NCI-H1417 (cell line): ENCODE measurements around the gene CERS6.

Source experiments
- DNase-seq, 3 experiments: peaks; one replicate each; lab custom pipeline; 2025; lab: John Stamatoyannopoulos, UW

The CERS6 gene

DNA sequence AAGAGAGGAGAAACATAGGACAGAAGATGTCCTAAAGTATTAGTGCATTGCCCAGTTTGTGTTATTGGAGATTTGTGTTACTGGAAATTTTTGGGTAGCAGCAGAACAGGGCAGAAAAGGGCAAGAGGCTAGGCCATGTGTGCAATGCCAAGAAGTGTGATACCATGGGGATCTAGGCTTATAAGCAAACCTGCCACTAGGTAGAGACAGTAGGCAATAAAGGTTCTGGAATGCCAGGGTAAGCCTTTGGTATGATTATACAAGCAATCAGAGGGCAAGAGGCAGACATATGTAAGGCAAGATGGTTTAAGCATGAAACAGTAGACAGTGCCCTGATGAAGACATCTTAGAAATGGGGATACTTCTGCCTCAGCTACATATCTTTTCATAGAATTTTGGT is 12.3 kb upstream of the CERS6 start:
- no peak for DNase-seq

DNA sequence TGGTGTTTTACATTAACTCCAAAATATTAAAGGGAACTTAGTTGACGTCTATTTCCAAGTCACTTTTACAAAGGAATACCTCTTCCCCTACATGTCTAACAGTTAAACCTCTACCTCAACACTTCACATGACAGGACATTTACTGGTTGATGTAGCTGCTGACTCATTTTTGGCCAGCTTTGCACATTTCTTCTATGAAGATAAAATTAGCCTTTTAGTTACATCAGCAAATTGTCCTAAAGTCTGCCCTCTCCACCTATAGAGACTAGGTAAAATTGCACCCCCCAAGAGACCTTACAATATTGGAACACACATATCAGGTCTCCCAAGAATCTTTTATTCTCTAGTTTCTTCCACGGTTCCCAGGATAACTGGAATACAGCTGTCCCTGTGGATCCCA is 10.1 kb upstream of the CERS6 start:
- DNase-seq: no peak

DNA sequence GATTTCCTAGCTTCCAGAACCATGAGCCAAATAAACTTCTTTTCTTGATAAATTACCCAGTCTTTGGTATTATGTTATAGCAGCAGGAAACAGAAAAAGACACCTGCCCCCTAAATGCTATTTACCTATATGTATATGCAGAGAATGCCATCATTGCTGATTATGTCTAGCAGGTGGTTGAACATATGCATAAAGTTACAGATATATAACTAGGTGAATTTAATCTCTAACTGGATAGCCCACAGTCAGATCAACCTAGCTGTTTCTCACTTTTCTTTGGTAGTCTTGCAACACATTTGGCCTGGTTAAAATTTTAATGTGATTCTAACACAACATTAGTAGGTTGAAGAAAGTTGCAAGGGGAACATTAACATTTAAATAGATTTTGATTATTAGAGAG is 7.1 kb upstream of the CERS6 start:
- DNase-seq: no peak

DNA sequence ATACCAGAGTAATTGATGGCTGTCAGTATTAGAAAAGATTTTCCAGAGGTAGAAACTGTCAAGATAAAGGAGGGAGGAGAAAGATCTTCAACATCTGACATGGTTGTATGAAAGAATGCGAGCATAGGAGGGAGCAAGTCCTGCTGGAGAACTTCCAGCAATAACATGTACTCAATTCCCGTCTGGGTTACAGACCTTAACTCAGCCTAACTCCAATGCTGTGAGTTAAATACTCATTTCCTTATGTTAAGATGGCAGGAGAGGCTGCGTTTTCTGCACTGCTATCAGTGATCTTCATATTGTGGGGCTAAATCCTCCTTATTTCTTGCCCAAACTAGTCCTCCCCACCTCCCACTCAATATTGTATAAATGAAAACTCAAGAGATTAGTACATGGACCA is 6.7 kb upstream of the CERS6 start:
- no peak for DNase-seq

DNA sequence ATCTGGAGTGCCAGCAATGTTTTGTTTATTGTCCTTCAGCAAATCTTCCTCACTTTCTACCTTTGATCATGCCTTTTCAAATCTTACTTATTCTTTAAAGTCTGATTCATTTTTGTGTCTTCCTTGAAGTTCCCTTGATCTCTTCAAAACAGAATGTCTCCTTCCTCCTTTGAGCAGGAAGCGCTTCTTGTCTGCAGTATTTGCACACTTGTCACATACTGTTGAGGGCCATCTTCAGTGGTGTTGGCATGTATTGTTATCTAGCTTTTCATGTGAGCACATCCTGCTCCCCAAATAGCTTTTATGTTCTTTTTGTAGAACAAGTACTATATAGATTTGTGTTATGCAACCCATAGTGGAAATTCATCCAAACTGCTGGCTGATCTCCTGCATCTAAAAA is 5.9 kb upstream of the CERS6 start:
- no peak for DNase-seq

DNA sequence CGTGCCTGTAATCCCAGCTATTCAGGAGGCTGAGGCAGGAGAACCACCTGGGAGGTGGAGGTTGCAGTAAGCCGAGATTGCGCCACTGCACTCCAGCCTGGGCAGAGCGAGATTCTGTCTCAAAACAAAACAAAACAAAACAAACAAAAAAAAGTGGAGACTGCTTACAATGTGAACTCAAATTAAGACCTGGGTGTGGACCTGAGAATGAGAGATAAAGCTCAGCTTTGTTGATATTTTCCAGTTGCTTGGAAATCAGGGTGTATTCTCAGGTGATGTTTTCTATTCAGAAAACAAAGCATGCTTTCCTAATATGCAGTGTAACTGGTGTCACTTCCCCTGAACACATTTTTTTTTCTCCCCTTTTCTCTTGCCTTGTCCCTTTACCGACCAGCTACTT is 5.3 kb upstream of the CERS6 start:
- no peak for DNase-seq

DNA sequence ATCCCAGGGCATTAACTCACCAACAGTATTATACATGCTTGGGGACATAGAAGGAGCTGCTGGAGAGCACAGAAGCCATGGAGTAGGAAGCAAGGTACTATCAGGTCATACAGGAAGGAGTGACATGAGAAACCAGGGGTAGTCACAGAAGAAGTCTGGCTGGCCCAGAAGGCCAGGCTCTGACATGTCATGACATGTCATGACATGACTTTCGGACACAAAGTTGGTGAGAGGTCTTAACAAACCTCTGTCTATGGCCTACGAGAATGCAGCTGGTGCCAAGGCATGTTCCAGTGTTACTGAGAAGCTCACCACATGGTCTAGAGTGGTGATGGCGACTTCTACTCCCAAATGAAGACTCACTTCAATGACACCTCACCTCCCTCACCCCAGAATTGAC is 3.3 kb upstream of the CERS6 start:
- DNase-seq: no peak

DNA sequence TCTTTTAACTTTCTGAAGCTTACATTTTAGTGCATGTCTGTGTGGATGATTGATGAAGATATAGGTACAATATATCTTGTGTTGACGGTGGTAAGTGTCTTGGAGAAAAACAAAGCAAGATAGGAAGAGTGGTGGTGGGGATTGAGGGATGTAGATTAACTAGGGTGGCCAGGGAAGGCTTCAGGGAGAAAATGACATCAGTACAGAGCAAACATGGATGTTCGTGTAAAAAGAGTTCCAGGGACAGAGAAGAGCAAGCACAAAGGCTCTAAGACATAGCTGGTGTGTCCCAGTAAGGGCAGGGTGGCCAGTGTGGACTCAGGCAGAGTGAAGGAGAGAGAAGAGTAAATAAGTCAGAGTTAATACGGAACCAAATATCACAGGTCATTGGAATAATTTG is 2.7 kb upstream of the CERS6 start:
- no peak for DNase-seq

DNA sequence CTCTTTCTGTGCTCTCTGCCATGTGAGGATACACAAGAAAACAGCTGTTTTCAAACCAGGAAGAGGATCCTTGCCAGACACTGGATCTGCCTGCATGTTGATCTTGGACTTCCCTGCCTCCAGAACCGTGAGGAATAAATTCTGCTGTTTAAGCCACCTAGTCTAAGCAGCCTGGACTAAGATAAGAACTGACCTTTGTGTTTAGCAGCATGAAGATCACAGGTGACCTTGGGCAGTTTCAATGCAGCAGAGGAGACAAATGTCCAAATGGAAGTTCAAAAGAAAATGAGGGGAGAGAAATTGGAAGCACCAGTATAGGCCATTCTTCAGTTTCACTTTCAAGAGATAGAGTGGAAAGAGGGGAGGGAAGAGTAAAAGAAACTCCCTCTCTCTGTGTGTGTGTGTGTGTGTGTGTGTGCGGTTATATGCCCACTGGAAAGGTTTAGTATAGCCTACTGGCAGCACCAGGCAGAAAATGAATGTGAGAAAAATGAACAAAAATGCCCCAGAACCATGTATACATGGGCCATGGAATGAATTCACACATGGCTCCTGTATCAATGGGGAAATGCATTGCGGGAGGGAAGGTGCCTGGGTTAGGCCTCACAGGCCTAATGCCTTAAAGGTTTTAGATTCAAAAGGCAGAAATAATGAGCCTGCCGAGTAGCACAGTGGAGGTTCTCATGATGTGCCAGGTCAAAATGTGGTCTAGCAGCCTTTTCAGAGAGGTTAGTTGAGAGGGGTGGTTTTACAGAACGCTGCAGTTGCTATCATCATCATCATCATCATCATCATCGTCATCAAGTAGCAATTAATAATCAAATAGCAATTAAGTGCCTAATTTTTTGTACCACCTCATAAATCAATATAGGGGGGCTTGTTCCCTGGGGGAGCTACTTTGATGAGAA is 1.1 kb upstream of the CERS6 start:
- no peak for DNase-seq

DNA sequence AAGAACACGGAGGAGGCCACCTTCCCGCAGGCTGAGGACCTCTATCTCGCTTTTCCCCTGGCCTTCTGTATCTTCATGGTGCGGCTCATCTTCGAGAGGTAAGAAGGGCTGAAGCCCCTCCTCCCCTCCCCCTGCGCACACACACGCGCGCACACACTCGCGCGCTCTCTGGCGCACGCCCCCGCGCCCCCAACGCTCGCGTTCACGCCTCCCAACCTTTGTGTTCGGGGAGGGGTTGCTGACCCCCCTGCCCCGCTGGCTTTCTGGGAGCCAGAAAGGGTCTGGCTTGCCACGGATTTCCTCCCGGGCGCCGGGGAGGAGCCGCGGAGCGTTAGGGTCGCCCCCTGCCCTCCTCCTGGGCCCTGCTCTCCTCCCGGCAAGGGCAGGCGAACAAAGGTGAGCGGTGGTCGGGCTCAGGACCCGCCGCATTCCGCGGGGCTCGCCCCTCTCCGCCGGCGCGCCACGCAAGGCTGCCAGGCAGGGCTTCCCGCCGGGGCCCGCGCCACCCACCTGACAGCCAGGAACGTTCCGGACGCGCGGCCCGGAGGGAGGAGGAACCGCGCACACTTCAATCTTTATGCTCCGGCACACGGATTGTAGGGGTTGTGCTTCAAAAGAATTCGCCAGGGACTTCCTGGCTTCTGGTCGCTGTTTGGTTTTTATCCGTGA is 583 bp downstream of the CERS6 start:
- peak; percentile 38 to 64 (median 55) for DNase-seq

DNA sequence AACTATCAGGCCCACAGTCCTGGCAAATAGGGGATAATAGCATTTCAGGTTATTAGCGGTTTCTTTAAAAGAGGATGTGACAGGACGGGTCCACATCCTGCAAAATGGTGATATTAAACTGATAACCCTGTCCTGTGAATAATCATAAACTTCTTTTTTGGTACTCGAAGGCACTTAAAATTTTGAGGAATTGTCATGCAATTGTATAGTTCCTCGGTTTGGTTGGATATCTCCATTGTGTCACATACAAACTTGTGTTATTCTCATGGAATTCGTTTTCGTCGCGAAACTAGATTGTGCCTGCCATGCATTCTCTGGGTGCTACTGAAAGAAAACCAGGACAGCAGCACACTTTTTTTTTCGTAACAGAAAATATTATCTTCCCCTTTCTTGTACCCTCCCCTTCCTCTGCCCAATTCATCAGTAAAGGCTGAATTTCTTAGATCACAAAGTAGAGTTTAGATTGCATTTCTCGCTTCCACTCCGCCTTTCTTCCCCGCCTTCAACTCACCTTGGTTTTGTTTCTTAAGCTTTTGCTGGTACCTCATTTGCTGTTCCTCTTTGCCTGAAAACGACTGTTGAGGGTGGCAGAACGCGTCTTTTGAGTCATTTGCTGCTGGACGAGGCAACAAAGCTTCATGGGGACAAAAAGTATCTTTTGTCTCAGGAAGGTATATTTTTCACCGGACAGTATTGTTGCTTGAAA is 1.3 kb downstream of the CERS6 start:
- DNase-seq: peak in 1 of 3 experiments; percentile 9

DNA sequence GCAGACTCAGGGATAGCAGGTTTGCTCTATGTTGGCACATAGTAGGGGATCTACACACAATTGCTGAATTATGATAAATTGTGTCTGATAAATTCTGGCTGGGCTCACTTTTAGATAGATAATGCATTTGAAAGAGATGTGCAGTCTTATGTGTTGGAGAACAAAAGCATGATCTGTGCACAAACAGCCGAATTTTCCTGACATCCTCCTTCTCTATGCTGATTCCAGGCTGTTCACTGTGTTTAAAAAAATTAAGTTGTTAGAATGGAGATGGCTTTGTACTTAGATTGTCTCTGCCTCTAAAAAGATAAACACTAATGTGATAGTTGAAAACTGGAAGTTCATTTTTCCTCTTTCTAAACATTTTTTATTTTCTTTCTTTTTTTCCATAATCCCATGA is 2.1 kb downstream of the CERS6 start:
- no peak for DNase-seq

DNA sequence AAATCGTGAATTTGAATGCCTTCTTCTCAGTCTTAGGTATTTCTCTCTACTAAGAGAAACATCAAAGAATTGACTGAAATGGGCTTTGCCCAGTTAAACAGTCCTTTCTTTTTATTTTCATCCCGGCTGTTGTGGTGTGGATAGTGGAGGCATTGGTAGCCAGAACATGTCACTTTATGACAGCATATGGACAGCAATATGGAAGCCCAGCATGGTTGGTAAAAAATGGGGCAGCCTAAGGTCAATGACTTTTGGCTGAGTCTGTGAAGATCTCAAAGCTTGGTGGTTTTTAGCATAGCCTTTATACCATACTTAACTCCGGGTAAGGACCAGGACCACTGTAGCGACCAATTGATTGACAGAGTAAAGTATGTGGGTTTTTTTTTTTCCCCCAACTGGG is 3.2 kb downstream of the CERS6 start:
- DNase-seq: no peak

DNA sequence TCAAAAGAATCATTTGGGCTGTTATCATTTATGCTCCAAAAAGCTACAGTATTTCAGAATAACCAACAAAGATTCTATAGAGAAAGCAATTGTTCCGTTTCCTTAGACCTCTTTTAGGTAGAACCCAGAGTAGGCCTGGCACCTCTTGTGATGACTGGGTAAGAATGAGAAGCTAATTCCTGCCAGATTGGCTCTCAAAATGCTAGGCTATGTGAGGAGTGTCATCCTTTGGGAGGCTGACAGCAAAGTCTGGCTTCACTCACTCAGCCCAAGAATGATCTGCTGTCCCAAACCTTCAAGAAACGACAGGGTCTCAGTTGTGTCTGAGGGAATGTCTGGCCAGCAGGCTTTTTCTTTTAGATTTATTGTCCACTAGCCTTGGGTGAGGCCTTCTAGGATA is 4.5 kb downstream of the CERS6 start:
- no peak for DNase-seq

DNA sequence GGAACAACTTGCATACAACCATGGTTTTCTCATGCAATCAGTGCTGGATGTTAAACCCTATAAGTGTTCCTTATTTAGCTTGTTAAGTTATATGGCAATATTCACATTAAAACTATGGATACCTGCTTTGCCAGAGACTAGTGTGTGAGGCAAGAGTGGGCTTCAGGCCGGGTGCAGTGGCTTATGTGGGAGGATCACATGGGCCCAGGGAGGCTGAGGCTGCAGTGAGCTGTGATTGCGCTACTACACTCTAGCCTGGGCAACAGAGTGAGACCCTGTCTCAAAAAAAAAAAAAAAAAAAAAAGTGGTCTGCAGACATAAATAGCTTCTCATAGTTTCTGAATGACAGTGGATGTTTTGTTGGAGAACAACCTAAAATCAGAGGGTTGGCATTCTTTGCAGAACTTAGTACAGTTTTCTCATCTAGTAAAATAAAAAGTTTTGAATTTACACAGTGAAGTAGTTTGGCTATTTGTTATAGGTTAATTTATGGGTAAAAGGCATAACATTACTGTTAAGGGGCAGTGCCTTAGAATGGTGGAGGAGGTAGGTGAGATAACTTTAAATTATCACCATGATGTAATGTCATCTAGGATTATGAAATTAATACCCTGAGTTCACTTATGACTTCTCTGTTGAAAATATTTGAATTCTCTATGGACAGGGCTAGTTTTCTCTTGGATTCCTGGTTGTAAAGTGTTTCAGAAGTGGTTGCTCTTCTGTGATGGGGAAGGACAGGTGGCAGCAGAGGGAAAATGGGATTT is 5.3 kb downstream of the CERS6 start:
- DNase-seq: no peak

DNA sequence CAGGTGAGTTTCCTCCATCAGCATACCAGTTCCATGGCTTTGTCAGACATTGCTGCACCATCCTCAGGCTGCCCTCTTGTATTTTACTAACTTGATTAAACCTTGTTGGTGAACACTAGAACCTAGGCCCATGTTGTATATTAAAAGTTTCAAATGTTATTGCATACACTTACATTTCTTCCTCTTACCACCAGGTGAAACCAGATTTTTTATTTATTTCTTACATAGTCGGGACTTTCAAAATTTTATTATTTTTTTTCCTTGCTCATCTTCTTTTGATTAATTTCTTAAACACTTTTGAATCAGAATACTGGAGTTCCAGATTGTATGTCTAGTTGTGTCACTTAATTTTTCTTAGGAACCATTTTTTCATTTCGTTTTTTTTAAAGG is 5.9 kb downstream of the CERS6 start:
- no peak for DNase-seq

DNA sequence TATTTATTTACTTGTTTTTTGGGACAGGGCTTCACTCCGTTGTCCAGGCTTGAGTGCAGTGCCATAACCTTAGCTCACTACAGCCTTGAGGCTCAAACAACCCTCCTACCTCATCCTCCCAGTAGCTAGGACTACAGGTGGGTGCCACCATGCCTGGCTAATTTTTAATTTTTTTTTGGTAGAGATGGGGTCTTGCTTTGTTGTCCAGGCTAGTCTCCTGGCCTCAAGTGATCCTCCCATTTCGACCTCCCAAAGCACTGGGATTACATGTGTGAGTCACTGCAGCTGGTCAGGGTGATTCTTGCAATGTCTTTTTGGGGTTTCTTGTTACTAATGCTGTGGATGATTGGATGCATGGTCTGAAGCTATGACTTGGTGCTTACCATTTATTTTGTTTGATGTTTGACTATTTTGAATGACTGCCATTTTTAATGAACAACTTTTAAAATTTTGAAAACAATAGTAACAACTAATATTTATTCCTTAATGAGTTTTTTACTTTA is 6.5 kb downstream of the CERS6 start:
- no peak for DNase-seq

DNA sequence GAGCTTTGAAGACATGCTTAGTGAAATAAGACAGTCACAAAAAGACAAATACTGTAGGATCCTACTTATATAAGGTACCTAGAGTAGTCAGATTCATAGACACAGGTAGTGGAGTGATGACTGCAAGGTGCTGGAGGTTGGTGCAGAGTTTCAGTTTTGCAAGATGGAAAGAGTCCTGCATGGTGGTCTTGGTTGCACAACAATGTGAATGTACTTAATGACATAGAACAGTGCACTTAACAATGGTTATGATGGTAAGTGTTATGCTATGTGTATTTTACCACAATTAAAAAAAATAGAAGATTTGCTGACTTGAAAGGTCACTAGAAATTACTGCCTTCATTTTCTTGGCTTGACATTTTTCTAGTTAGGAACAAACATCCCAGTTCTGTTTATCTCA is 9.5 kb downstream of the CERS6 start:
- no peak for DNase-seq

DNA sequence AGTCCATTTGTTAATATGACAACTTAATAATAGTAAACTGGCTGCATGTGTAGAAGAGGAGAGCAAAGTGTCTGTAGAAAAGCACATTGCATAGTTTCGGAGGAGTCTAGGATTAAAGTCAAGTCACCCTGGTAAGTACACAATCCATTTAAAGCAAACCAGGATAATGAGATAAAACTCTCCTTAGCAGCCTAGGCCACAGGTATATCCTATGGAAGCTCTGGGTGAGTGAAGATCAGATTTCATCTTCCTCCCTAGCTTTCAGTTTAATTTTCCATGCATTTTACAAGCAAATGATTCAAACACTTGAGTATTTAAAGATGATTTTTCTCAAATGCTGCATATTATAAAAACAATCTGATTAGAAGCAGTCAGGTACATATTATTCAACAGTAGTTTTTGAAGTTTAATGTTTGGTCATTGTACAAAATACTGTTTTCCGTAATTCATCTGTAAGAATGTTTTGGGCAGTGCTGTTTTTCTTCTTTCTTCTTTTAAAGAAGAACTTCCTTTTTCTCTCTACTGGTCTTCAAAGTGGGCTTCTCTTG is 10.2 kb downstream of the CERS6 start:
- DNase-seq: peak in 2 of 3 experiments; percentile 8 to 22

DNA sequence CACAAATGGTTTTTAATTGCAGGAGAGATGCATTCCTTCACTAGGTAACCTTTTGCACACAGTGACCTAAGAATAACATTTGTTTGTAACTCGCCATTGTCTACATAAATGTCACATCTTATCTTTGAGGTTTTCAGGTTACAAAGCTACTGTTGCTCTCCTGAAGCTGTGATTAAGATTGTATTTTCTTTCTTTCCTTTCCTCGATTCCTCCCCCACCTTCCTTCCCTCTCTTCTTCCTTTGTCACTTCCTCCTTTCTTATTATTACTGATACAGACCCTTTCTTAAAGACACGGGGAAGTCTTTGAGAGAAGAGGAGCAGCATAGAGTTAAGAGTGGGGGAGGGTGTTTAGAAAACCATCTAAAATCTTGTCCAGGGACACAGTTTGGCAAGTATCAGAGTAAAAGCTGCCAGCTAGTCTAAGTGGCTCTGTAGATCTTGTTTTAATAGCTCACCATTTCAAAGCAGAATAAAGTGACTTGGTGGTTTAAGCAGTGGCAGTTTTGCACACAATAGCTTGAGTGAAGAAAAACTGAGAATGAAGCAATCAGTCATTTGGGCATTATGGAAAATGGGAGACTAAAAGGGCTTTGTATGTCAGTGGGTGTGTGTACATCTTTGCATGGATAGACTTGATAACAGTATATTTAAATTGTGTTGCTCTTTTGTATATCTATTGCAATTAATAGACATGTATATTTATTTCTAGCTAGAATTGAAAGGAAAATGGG is 10.9 kb downstream of the CERS6 start:
- DNase-seq: no peak

DNA sequence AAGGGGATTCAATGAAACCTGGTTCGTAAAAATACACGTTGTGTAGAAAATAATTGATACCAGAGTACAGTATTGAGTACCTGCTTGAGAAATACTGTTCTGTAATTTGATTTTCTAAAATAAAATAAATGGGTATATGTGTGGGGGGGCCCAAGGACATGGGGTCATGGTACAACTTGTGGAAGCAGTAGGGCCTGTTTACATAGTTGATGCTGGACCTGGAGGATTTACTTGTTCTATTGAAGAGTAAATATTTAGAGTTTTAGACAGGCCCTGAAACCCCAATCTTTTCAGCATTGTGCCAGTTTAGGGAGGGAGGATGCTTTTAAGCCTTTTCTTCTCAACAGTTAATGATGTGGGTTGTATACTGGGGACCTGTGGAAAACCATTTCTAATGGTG is 11.7 kb downstream of the CERS6 start:
- DNase-seq: no peak
